HepG2 (cell line): ENCODE data around the gene SELENOI. TPM values are rescaled to one million over a fixed set of nuclear protein-coding genes. Genes with fewer than 3 reads are reported as not detected.
A peak's percentile ranks its signal among the peaks of the same experiment; 100 is the strongest.

Experiments used
- ARID2 ChIP-seq: sonication (generic); formaldehyde crosslinking; IDR thresholded peaks from 2 replicates; pipeline ENCODE4 v1.8.1; 2022; ENCODE audit warnings: mild to moderate bottlenecking, missing genetic modification reagents, borderline replicate concordance
- ATF7 ChIP-seq, 2 experiments: fragments of 450-650 bp in 1 of 2; sonication (generic) in 1 of 2; formaldehyde crosslinking in 1 of 2; IDR thresholded peaks; 2 replicates each; pipeline versions ENCODE4 v1.4.0 to v1.6.1; 2016 to 2020; ENCODE audit warnings: antibody characterized with exemption in 1 of 2, mild to moderate bottlenecking in 1 of 2, missing genetic modification reagents in 1 of 2
- CREM ChIP-seq, 2 experiments: sonication (generic) in 1 of 2; formaldehyde crosslinking in 1 of 2; IDR thresholded peaks; 2 replicates each; pipeline versions ENCODE4 v1.4.0 to v1.6.1; 2016 to 2020; ENCODE audit warnings: antibody characterized with exemption in 1 of 2, mild to moderate bottlenecking in 1 of 2, missing genetic modification reagents in 1 of 2
- FOXA3 ChIP-seq: IDR thresholded peaks from 2 replicates; pipeline ENCODE4 v1.6.1; 2016; ENCODE audit warnings: missing genetic modification reagents, missing compliant biosample characterization
- FOXK2 ChIP-seq: fragments of 450-650 bp; IDR thresholded peaks from 2 replicates; pipeline ENCODE4 v1.6.1; 2016
- MAF1 ChIP-seq: sonication (generic); formaldehyde crosslinking; IDR thresholded peaks from 2 replicates; pipeline ENCODE4 v1.5.0; 2020; ENCODE audit warnings: missing genetic modification reagents, borderline replicate concordance
- MXD4 ChIP-seq: IDR thresholded peaks from 2 replicates; pipeline ENCODE4 v1.6.1; 2016; ENCODE audit warnings: mild to moderate bottlenecking, missing biosample characterization, missing genetic modification reagents
- NCOA1 ChIP-seq: sonication (generic); formaldehyde crosslinking; IDR thresholded peaks from 2 replicates; pipeline ENCODE4 v1.9.0; 2021; ENCODE audit warnings: missing genetic modification reagents
- RBFOX2 ChIP-seq: fragments of 200-400 bp; formaldehyde crosslinking; IDR thresholded peaks from 2 replicates; pipeline ENCODE4 v1.6.1; 2017; ENCODE audit warnings: low read depth, mild to moderate bottlenecking, low read length
- RNF2 ChIP-seq: fragments of 450-650 bp; conservative IDR thresholded peaks from 2 replicates; pipeline ENCODE4 v1.6.1; 2016; ENCODE audit warnings: low read depth
- RXRA ChIP-seq: sonication (generic); formaldehyde crosslinking; IDR thresholded peaks from 2 replicates; pipeline ENCODE4 v1.5.1; 2020; ENCODE audit warnings: missing genetic modification reagents
- SIN3B ChIP-seq: fragments of 150-350 bp; IDR thresholded peaks from 2 replicates; pipeline ENCODE4 v1.6.1; 2014; ENCODE audit warnings: low read length
- SIX1 ChIP-seq: sonication (generic); formaldehyde crosslinking; IDR thresholded peaks from 2 replicates; pipeline ENCODE4 v1.4.0; 2020; ENCODE audit warnings: missing genetic modification reagents, borderline replicate concordance
- SRF ChIP-seq: IDR thresholded peaks from 2 replicates; pipeline ENCODE4 v1.6.1; 2011; ENCODE audit warnings: mild to moderate bottlenecking, low read depth, low read length, moderate library complexity
- ZFYVE20 ChIP-seq: sonication (generic); formaldehyde crosslinking; IDR thresholded peaks from 2 replicates; pipeline ENCODE4 v1.8.0; 2023; ENCODE audit warnings: low read depth, mild to moderate bottlenecking, moderate library complexity, missing genetic modification reagents, borderline replicate concordance
- ZNF121 ChIP-seq: sonication (generic); formaldehyde crosslinking; IDR thresholded peaks from 2 replicates; pipeline ENCODE4 v1.5.0; 2020; ENCODE audit warnings: mild to moderate bottlenecking, missing genetic modification reagents
- ZNF530 ChIP-seq: sonication (generic); formaldehyde crosslinking; IDR thresholded peaks from 2 replicates; pipeline ENCODE4 v1.5.0; 2020; ENCODE audit warnings: low read depth, mild to moderate bottlenecking, missing genetic modification reagents
- ZNF761 ChIP-seq: sonication (generic); formaldehyde crosslinking; conservative IDR thresholded peaks from 2 replicates; pipeline ENCODE4 v1.4.0; 2020; ENCODE audit warnings: mild to moderate bottlenecking, missing genetic modification reagents
- ZNF766 ChIP-seq: sonication (generic); formaldehyde crosslinking; IDR thresholded peaks from 2 replicates; pipeline ENCODE4 v1.5.0; 2020; ENCODE audit warnings: missing genetic modification reagents, borderline replicate concordance
- ZNF879 ChIP-seq: sonication (generic); formaldehyde crosslinking; IDR thresholded peaks from 2 replicates; pipeline ENCODE4 v1.8.1; 2023; ENCODE audit warnings: missing genetic modification reagents
- polyA plus RNA-seq, 8 experiments: library from polyadenylated mRNA; depleted of rRNA in 3 of 8; stranded (reverse) in 7 of 8; unstranded in 1 of 8; fragments of >200 nt; fragmentation: Illumina TruSeq in 4 of 8; extraction: Trizol in 4 of 8; gene quantifications; 2 replicates each; pipeline versions ENCODE4 v1.2.1 to v1.2.3, GENCODE V29; 2011 to 2016; ENCODE audit warnings: low read depth in 4 of 8, missing spikeins in 1 of 8, mixed read lengths in 1 of 8; ENCODE audit not compliant: insufficient read depth in 1 of 8
- total RNA-seq, 5 experiments: library from RNA; depleted of rRNA; stranded (reverse); fragments of >200 nt; fragmentation: Illumina TruSeq; extraction: Trizol; gene quantifications; 2 replicates each; pipeline ENCODE4 v1.2.3, GENCODE V29; 2016; ENCODE audit warnings: low read depth in 1 of 5
- TF ChIP-seq, protein P1 (sequence below): sonication (generic); formaldehyde crosslinking; IDR thresholded peaks from 2 replicates; pipeline ENCODE4 v1.4.0; 2020; ENCODE audit warnings: missing genetic modification reagents
- TF ChIP-seq, protein P2 (sequence below): sonication (generic); formaldehyde crosslinking; IDR thresholded peaks from 2 replicates; pipeline ENCODE4 v1.5.1; 2020; ENCODE audit warnings: mild to moderate bottlenecking, missing genetic modification reagents, borderline replicate concordance
- TF ChIP-seq, protein P3 (sequence below): sonication (generic); formaldehyde crosslinking; IDR thresholded peaks from 2 replicates; pipeline ENCODE4 v1.4.0; 2020; ENCODE audit warnings: missing genetic modification reagents, borderline replicate concordance

The SELENOI gene
- total and polyA plus RNA-seq, 2 of the 13 experiments (the other 11 are each of a cell fraction or from before 2014, with no cell fraction given): 27.7 to 60.3 TPM

DNA sequence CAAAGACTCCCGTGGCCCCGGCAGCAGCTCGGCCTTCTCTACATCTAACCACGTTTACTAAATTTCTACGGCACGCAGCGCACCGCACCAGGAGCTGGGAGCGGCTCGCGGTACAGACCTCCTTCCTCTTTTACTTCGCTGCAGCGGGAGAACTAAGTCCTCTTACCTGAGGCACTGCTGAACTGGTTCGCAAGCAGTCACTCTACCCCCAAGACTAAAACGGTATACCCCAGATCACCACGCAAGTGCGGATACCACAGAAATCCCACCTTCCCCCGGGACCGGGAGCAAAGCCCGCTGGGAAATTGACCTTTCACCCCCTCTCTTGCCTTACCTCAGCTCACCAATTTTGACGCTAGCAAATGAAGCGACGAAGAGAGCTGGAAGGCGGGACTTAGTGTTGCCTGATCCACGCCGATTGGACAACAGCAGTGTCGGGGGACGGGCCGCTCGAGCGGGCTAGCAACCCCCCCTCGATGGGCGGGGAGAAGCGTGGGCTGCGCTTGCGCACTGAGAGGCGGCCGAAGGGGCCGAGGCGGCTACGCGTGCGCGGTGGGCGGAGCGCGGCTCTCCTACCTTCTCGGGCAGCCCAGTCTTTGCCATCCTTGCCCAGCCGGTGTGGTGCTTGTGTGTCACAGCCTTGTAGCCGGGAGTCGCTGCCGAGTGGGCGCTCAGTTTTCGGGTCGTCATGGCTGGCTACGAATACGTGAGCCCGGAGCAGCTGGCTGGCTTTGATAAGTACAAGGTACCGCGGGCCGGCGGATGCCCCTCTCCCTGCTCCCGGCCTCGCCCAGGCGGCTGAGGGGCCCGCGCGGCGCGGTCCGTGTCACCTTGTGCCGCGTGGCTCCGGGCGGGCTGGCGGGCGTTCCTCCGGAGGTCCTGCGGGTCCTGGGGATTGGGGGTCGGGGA, at the start of gene SELENOI (continued):
- TF ChIP-seq SIX1 (CRISPR knock-in tag) (peak; percentile 55), ZNF761 (peak; percentile 89), ZNF879 (CRISPR knock-in tag) (peak; percentile 93), NCOA1 (CRISPR knock-in tag) (peak; percentile 96), RNF2 (peak; percentile 81), ARID2 (CRISPR knock-in tag) (peak; percentile 90; the same call in 1 of the 2 replicates), ZNF530 (CRISPR knock-in tag) (no peak), MAF1 (peak; percentile 29), RXRA (CRISPR knock-in tag) (peak; percentile 83; the same call in 1 of the 2 replicates), ZNF766 (CRISPR knock-in tag) (peak; percentile 54; the same call in 1 of the 2 replicates), RBFOX2 (peak; percentile 97), SRF (peak; percentile 63), CREM (IDR thresholded peaks at IDR 0.05) (peak; percentile 96), CREM (CRISPR knock-in tag; IDR thresholded peaks at IDR 0.05) (no peak), FOXK2 (peak; percentile 77; the same call in 1 of the 2 replicates), ZNF121 (CRISPR knock-in tag) (0 out of 2 replicates have a peak, but pooled peaks have one; percentile 16), FOXA3 (CRISPR knock-in tag) (peak; percentile 51), MXD4 (CRISPR knock-in tag) (peak; percentile 79), SIN3B (peak; percentile 66), ATF7 (IDR thresholded peaks at IDR 0.05) (peak; percentile 51; the same call in 1 of the 2 replicates), ATF7 (CRISPR knock-in tag; IDR thresholded peaks at IDR 0.05) (peak; percentile 81; the same call in 1 of the 2 replicates), ZFYVE20 (CRISPR knock-in tag) (no peak)
- TF ChIP-seq, protein P1, sequence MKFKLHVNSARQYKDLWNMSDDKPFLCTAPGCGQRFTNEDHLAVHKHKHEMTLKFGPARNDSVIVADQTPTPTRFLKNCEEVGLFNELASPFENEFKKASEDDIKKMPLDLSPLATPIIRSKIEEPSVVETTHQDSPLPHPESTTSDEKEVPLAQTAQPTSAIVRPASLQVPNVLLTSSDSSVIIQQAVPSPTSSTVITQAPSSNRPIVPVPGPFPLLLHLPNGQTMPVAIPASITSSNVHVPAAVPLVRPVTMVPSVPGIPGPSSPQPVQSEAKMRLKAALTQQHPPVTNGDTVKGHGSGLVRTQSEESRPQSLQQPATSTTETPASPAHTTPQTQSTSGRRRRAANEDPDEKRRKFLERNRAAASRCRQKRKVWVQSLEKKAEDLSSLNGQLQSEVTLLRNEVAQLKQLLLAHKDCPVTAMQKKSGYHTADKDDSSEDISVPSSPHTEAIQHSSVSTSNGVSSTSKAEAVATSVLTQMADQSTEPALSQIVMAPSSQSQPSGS: peak; percentile 97
- TF ChIP-seq, protein P2, sequence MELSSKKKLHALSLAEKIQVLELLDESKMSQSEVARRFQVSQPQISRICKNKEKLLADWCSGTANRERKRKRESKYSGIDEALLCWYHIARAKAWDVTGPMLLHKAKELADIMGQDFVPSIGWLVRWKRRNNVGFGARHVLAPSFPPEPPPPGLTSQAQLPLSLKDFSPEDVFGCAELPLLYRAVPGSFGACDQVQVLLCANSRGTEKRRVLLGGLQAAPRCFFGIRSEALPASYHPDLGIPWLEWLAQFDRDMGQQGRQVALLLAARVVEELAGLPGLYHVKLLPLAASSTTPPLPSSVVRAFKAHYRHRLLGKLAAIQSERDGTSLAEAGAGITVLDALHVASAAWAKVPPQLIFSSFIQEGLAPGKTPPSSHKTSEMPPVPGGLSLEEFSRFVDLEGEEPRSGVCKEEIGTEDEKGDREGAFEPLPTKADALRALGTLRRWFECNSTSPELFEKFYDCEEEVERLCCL: no peak
- TF ChIP-seq, protein P3, sequence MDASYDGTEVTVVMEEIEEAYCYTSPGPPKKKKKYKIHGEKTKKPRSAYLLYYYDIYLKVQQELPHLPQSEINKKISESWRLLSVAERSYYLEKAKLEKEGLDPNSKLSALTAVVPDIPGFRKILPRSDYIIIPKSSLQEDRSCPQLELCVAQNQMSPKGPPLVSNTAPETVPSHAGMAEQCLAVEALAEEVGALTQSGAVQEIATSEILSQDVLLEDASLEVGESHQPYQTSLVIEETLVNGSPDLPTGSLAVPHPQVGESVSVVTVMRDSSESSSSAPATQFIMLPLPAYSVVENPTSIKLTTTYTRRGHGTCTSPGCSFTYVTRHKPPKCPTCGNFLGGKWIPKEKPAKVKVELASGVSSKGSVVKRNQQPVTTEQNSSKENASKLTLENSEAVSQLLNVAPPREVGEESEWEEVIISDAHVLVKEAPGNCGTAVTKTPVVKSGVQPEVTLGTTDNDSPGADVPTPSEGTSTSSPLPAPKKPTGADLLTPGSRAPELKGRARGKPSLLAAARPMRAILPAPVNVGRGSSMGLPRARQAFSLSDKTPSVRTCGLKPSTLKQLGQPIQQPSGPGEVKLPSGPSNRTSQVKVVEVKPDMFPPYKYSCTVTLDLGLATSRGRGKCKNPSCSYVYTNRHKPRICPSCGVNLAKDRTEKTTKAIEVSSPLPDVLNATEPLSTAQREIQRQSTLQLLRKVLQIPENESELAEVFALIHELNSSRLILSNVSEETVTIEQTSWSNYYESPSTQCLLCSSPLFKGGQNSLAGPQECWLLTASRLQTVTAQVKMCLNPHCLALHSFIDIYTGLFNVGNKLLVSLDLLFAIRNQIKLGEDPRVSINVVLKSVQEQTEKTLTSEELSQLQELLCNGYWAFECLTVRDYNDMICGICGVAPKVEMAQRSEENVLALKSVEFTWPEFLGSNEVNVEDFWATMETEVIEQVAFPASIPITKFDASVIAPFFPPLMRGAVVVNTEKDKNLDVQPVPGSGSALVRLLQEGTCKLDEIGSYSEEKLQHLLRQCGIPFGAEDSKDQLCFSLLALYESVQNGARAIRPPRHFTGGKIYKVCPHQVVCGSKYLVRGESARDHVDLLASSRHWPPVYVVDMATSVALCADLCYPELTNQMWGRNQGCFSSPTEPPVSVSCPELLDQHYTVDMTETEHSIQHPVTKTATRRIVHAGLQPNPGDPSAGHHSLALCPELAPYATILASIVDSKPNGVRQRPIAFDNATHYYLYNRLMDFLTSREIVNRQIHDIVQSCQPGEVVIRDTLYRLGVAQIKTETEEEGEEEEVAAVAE (CRISPR knock-in tag): 0 out of 2 replicates have a peak, but pooled peaks have one; percentile 47
